Hepatocyte (in vitro differentiated cells): ENCODE data around the gene ZNF45.

Experiments
- EZH2 ChIP-seq: fragments of 200-600 bp; sonication (generic); IDR thresholded peaks from 2 replicates; pipeline ENCODE4 v1.6.1; 2016; ENCODE audit warnings: antibody characterized with exemption, mild to moderate bottlenecking, borderline replicate concordance
- TF ChIP-seq, protein P1 (sequence below): fragments of 200-600 bp; sonication (generic); IDR thresholded peaks from 2 replicates; pipeline ENCODE4 v1.5.1; 2016; ENCODE audit warnings: antibody characterized with exemption, mild to moderate bottlenecking; ENCODE audit not compliant: poor library complexity

DNA sequence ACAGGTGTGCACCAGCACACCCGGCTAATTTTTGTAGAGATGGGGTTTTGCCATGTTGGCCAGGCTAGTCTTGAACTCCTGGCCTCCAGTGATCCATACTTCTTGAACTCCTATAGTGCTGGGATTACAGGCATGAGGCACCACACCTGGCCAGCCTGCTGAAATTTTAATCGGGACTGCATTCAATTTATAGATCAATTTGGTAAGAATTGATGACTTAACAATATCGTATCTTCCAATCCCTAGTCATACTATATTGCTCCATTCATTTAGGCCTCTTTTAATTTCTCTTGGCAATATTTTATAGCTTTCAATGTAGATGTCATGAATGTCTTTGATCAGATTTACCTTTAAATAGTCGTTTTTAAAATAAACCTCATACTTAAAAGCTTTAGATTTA is 5.6 kb upstream of the ZNF45 start:
- TF ChIP-seq, protein P1, sequence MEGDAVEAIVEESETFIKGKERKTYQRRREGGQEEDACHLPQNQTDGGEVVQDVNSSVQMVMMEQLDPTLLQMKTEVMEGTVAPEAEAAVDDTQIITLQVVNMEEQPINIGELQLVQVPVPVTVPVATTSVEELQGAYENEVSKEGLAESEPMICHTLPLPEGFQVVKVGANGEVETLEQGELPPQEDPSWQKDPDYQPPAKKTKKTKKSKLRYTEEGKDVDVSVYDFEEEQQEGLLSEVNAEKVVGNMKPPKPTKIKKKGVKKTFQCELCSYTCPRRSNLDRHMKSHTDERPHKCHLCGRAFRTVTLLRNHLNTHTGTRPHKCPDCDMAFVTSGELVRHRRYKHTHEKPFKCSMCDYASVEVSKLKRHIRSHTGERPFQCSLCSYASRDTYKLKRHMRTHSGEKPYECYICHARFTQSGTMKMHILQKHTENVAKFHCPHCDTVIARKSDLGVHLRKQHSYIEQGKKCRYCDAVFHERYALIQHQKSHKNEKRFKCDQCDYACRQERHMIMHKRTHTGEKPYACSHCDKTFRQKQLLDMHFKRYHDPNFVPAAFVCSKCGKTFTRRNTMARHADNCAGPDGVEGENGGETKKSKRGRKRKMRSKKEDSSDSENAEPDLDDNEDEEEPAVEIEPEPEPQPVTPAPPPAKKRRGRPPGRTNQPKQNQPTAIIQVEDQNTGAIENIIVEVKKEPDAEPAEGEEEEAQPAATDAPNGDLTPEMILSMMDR: no peak
- no peak for TF ChIP-seq EZH2
